Measurements from ENCODE around the gene CIDEA. TPM values are rescaled to one million over a fixed set of nuclear protein-coding genes. Genes with fewer than 3 reads are reported as not detected.

CIDEA gene
- total RNA-seq, 1 experiment from 2014 or later: not detected

DNA sequence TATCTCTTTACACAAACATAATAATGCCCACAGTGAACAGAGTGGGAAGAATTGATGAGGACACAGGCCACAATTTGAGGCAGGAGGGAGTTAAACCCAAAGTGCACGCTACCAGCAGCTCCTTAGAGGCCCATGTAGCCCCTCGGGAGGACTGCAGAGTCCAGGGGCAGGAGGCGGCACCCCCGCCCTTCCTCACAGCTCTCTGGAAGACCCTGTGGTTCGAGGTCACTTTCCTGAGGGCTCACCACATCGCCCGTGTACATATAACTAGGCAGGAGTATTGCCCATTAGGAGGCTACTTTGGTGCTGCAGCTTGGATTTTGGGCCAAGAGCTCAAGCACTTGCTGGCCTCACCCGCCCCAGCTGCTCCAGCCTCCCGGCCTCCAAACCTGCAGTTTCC lies 22.2 kb upstream of the CIDEA start:
- H3K4me1 ChIP-seq (ENCODE audit: insufficient read depth, low read length): no peaks in the 10 kb centered on the region

More for the DNA sequence above, 22.2 kb upstream of the CIDEA start:
- H3K23me2 ChIP-seq (ENCODE audit: insufficient read length, low read depth, low read length, poor library complexity, severe bottlenecking): no peaks in the 10 kb centered on the region
- no peaks in the 10 kb centered on the region for H3K27me3 ChIP-seq (ENCODE audit: insufficient read depth, low read length)
- no peak overlapping the region for H4K5ac ChIP-seq (ENCODE audit: insufficient read length, low read depth, low read length)
- H3K56ac ChIP-seq (ENCODE audit: insufficient read length, low read depth, low read length): no peak overlapping the region
- H3T11ph ChIP-seq (ENCODE audit: low read length): no peak overlapping the region
- no peak overlapping the region for H3K27ac ChIP-seq (ENCODE audit: insufficient read length, low read depth, low read length)
- no peak overlapping the region for H2BK15ac ChIP-seq (ENCODE audit: low read depth, low read length)
- no peak overlapping the region for H2BK20ac ChIP-seq (ENCODE audit: low read depth, low read length, poor library complexity, severe bottlenecking)
- H2BK120ac ChIP-seq (ENCODE audit: low read depth, low read length, poor library complexity, severe bottlenecking): no peak overlapping the region
- H2BK12ac ChIP-seq (ENCODE audit: insufficient read length, low read depth, low read length): no peak overlapping the region
- no peak overlapping the region for H2AFZ ChIP-seq (ENCODE audit: low read length)
- Mint-ChIP-seq H3K4me1 (peaks cover 4 to 7% of the 10 kb centered on the region in 2 experiments; a peak in 2 of 4 replicates), H3K27ac (no peak overlapping the region), H3K27me3 (ENCODE audit: low read depth) (peaks cover 21% of the 10 kb centered on the region), H3K36me3 (ENCODE audit: insufficient read depth in 1 of 3, low read depth in 3 of 3) (peaks cover 0 to 1% (median 0%) of the 10 kb centered on the region in 3 experiments; a peak in 2 of 7 replicates), H3K9me3 (peaks cover 0 to 5% of the 10 kb centered on the region in 2 experiments; a peak in 3 of 5 replicates), H3K4me3 (no peak overlapping the region)
- no peak overlapping the region for H3K9ac ChIP-seq (ENCODE audit: extremely low read depth, insufficient read length, low read length)
- no peak overlapping the region for H3K14ac ChIP-seq (ENCODE audit: insufficient read depth, low read length)
- TF ChIP-seq CTCF (conservative IDR thresholded peaks at IDR 0.05): no peak
- no peak overlapping the region for H2BK5ac ChIP-seq (ENCODE audit: insufficient read length, low read length)
- no peak overlapping the region for H3K23ac ChIP-seq (ENCODE audit: insufficient read length, low read depth, low read length)
- H3K18ac ChIP-seq (ENCODE audit: insufficient read length, low read depth, low read length): no peak overlapping the region
- no peaks in the 10 kb centered on the region for H4K20me1 ChIP-seq (ENCODE audit: control insufficient read depth, insufficient read depth, insufficient read length)
- H4K91ac ChIP-seq (ENCODE audit: insufficient read length, low read depth, low read length): no peak overlapping the region
- H3K4ac ChIP-seq (ENCODE audit: low read depth, low read length): no peak overlapping the region
- no peak overlapping the region for H4K8ac ChIP-seq (replicated peaks; ENCODE audit: insufficient read length, low read depth, low read length)
- H3K79me2 ChIP-seq (ENCODE audit: insufficient read depth, low read length): no peaks in the 10 kb centered on the region
- DNase-seq: no peak
- no peaks in the 10 kb centered on the region for H3K79me1 ChIP-seq (ENCODE audit: insufficient read depth, low read depth, low read length, poor library complexity, severe bottlenecking)
- no CpG with 5 or more reads among the region's 9 CpGs for WGBS (ENCODE audit: extremely low coverage, insufficient read length, low lambda C conversion rate)
- no peak overlapping the region for H3K4me2 ChIP-seq (ENCODE audit: insufficient read depth, insufficient read length, low read length)
- H2AK5ac ChIP-seq (ENCODE audit: insufficient read length, low read length): no peak overlapping the region
- H3K9me3 ChIP-seq (ENCODE audit: control insufficient read depth, low read depth, low read length): no peaks in the 10 kb centered on the region
